ENCODE results near the gene C22orf39.

C22orf39 gene

DNA sequence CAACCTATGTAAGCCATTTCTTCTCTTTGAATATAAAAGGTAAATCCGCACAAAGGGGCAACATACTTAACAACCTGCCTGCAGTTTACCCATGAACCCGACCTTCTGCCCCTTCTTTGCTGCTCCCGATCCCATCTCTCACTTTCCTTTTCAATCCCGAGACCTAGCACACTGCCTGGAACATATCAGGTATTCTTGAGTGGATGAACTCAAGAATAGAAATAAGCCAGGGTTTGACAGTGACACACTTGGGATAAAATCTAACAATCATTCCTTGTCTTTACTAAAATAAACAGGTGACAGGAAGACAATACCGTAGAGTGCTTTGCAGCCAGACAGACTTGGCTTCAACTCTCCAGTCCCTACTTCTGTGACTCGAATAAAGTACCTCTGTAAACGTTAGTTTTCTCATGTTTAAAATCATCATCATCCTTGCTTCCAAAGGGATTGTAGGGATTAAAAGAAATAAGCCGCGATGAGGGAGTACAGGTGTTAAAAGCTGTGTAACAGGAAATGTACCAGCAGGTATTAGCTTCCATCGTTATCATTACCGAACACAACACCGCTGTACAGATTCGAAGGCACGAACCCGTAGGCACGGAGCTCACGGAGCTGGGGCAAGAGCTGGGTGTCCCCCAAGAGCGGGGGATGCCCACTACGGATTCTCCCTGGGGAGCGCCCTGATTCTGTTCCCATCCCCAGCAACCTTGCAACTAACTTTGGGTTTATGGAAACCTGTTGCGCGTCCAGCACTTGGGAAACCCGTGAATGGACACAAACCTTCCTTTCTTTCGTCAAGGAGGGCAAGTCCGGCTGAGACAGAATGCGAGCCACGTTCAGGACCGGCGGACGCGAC lies 30.8 kb upstream of the C22orf39 start:
- TF ChIP-seq CTCF (conservative IDR thresholded peaks at IDR 0.05; ENCODE audit: low read depth, low read length), result no peak
- H3K9ac ChIP-seq, result peak overlapping the region; percentile 97
- H3K27me3 ChIP-seq (ENCODE audit: insufficient read depth, low read depth), result no peaks in the 10 kb centered on the region
- no peak overlapping the region for H3K4me3 ChIP-seq (IDR thresholded peaks at IDR 0.05; ENCODE audit: insufficient read depth, low read depth, low read length)
- peak overlapping the region; percentile 92; the same call in 1 of the 2 replicates for H2AFZ ChIP-seq (ENCODE audit: low read depth)
- H3K4me2 ChIP-seq, result peak overlapping the region; percentile 77
- peaks cover 58% of the 10 kb centered on the region for H3K79me2 ChIP-seq (ENCODE audit: insufficient read depth, low read depth)
- H3K36me3 ChIP-seq (ENCODE audit: insufficient read depth), result no peaks in the 10 kb centered on the region
- H4K20me1 ChIP-seq (ENCODE audit: insufficient read depth), result no peaks in the 10 kb centered on the region; the same call in 1 of the 2 replicates
- peaks cover 26% of the 10 kb centered on the region for H3K4me1 ChIP-seq (ENCODE audit: low read depth, poor library complexity, severe bottlenecking)
- H3K27ac ChIP-seq, result peak overlapping the region; percentile 98

- Histone ChIP-seq H3K36me3 (ENCODE audit: insufficient read depth) (no peaks in the 10 kb centered on the region), H3K79me2 (ENCODE audit: insufficient read depth, low read depth) (peaks cover 63% of the 10 kb centered on the region), H3K4me1 (ENCODE audit: low read depth, poor library complexity, severe bottlenecking) (peaks cover 33% of the 10 kb centered on the region), H3K9ac (peak overlapping the region; percentile 97; the same call in 1 of the 2 replicates), H4K20me1 (ENCODE audit: insufficient read depth) (no peaks in the 10 kb centered on the region; the same call in 1 of the 2 replicates), H3K4me3 (IDR thresholded peaks at IDR 0.05; ENCODE audit: insufficient read depth, low read depth, low read length) (no peak overlapping the region), H3K4me2 (peak overlapping the region; percentile 77), H3K27me3 (ENCODE audit: insufficient read depth, low read depth) (no peaks in the 10 kb centered on the region), H2AFZ (ENCODE audit: low read depth) (no peak overlapping the region), H3K27ac (peak overlapping the region; percentile 98; the same call in 1 of the 2 replicates)
- TF ChIP-seq CTCF (conservative IDR thresholded peaks at IDR 0.05; ENCODE audit: low read depth, low read length), result no peak
Measured at GRCh38 chr22:19477321-19478044, 30.0 kb upstream of the C22orf39 start.

GRCh38 chr22:19476023-19476422 lies 28.5 kb upstream of the C22orf39 start:
- no peak overlapping the region for H3K9ac ChIP-seq
- H4K20me1 ChIP-seq (ENCODE audit: insufficient read depth), result no peaks in the 10 kb centered on the region; the same call in 1 of the 2 replicates

GRCh38 chr22:19473578-19473977 lies 26.1 kb upstream of the C22orf39 start:
- Histone ChIP-seq H2AFZ (ENCODE audit: low read depth) (no peak overlapping the region), H3K36me3 (ENCODE audit: insufficient read depth) (no peaks in the 10 kb centered on the region), H3K9ac (no peak overlapping the region), H3K4me2 (no peak overlapping the region), H3K4me3 (IDR thresholded peaks at IDR 0.05; ENCODE audit: insufficient read depth, low read depth, low read length) (no peak overlapping the region), H3K4me1 (ENCODE audit: low read depth, poor library complexity, severe bottlenecking) (peaks cover 33% of the 10 kb centered on the region), H3K27me3 (ENCODE audit: insufficient read depth, low read depth) (no peaks in the 10 kb centered on the region), H3K79me2 (ENCODE audit: insufficient read depth, low read depth) (peaks cover 40% of the 10 kb centered on the region), H4K20me1 (ENCODE audit: insufficient read depth) (no peaks in the 10 kb centered on the region; the same call in 1 of the 2 replicates), H3K27ac (no peak overlapping the region)
- TF ChIP-seq CTCF (conservative IDR thresholded peaks at IDR 0.05; ENCODE audit: low read depth, low read length), result no peak

More at GRCh38 chr22:19476023-19476422, 28.5 kb upstream of the C22orf39 start:
- peaks cover 37% of the 10 kb centered on the region for H3K4me1 ChIP-seq (ENCODE audit: low read depth, poor library complexity, severe bottlenecking)
- H3K36me3 ChIP-seq (ENCODE audit: insufficient read depth), result no peaks in the 10 kb centered on the region
- H3K27me3 ChIP-seq (ENCODE audit: insufficient read depth, low read depth), result no peaks in the 10 kb centered on the region
- no peak overlapping the region for H3K4me3 ChIP-seq (IDR thresholded peaks at IDR 0.05; ENCODE audit: insufficient read depth, low read depth, low read length)
- H2AFZ ChIP-seq (ENCODE audit: low read depth), result no peak overlapping the region
- no peak overlapping the region for H3K4me2 ChIP-seq
- peaks cover 53% of the 10 kb centered on the region for H3K79me2 ChIP-seq (ENCODE audit: insufficient read depth, low read depth)
- no peak for TF ChIP-seq CTCF (conservative IDR thresholded peaks at IDR 0.05; ENCODE audit: low read depth, low read length)
- H3K27ac ChIP-seq, result no peak overlapping the region
